ENCODE measurements around the gene EVL. TPM values are rescaled to one million over a fixed set of nuclear protein-coding genes. Genes with fewer than 3 reads are reported as not detected.

Gene EVL
- total RNA-seq, 4 donors from 2014 or later, result 42.6 to 94.6 (median 59.8) TPM

DNA sequence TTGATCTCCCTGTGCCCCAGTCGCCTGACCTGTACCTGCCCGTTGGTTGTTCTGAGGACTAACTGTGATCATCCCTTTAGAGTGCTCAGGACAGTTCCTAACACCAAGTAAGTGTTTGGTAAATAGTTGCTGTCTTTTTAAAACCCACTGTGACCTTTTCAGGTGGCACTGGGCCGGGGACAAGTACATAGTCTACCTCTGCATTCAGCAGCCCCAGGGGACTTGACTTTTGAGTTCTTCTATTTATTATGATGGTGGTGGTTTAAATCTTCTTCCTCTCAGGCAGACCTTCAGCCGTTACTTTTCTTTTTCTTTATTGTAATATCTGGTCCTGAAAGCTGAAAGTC is 38.8 kb downstream of the EVL start:
- Histone ChIP-seq H3K36me3 (peaks cover 0 to 3% (median 0%) of the 10 kb centered on the region in 3 donors), H3K27ac (peak overlapping the region in 1 of 4 donors; percentile 25), H3K4me1 (peaks cover 0 to 64% (median 34%) of the 10 kb centered on the region in 4 donors), H3K4me3 (no peak overlapping the region), H3K27me3 (no peaks in the 10 kb centered on the region), H3K9me3 (no peaks in the 10 kb centered on the region)
- no peak for DNase-seq (ENCODE audit: low spot score in 2 of 2)
- 76 to 78% methylated on average over 4 of the region's 4 CpGs for WGBS, 2 donors
- no peak for TF ChIP-seq EP300 (IDR thresholded peaks at IDR 0.05)
- TF ChIP-seq, protein P1, sequence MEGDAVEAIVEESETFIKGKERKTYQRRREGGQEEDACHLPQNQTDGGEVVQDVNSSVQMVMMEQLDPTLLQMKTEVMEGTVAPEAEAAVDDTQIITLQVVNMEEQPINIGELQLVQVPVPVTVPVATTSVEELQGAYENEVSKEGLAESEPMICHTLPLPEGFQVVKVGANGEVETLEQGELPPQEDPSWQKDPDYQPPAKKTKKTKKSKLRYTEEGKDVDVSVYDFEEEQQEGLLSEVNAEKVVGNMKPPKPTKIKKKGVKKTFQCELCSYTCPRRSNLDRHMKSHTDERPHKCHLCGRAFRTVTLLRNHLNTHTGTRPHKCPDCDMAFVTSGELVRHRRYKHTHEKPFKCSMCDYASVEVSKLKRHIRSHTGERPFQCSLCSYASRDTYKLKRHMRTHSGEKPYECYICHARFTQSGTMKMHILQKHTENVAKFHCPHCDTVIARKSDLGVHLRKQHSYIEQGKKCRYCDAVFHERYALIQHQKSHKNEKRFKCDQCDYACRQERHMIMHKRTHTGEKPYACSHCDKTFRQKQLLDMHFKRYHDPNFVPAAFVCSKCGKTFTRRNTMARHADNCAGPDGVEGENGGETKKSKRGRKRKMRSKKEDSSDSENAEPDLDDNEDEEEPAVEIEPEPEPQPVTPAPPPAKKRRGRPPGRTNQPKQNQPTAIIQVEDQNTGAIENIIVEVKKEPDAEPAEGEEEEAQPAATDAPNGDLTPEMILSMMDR (IDR thresholded peaks at IDR 0.05), result no peak
- no peak for TF ChIP-seq POLR2A (IDR thresholded peaks at IDR 0.05)

DNA sequence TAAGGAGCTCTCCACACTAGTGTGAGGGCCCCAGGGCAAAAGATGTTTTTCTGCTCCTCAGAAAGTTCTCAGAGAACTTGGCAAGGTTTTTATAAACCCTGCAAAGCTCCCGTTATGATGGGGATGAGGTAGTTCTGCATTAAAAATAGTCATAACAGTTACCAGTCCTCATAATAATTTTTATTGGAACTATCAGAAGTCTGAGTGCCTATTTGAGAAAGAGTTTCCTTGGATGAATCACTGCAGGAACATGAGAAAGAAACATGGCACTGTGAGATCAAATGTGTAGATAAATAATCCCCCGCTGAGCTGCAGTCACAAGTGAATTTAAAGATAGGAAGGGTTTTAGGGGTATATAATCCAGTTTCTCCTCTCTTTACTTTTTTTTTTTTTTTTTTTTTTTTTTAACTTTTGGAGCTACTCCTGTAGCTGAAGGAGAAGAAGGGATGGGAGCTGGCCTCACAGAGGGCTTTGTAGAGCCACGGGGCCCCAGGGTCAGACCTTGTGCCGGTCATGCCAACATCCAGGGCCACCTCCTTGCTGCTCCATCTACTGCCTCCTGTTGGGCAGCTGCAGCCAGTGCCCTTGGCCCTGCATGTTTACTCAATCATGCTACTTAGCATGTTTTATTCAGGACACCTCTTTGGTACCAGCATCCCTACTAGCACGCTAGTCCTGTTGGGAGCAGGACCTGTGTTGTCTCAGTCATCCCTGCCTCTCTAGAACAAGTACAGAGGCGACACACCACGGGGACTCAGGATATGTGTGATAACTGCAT is 39.5 kb downstream of the EVL start:
- H3K36me3 ChIP-seq, result peaks cover 0 to 3% (median 0%) of the 10 kb centered on the region in 3 donors
- peaks cover 0 to 61% (median 35%) of the 10 kb centered on the region in 4 donors for H3K4me1 ChIP-seq
- no peak overlapping the region for H3K4me3 ChIP-seq
- TF ChIP-seq POLR2A (IDR thresholded peaks at IDR 0.05) (no peak), EP300 (IDR thresholded peaks at IDR 0.05) (no peak)
- TF ChIP-seq, protein P1 (IDR thresholded peaks at IDR 0.05), result no peak
- H3K27ac ChIP-seq, result peak overlapping the region in 1 of 4 donors; percentile 25
- WGBS, 2 donors, result 80 to 81% methylated on average over 7 of the region's 7 CpGs
- H3K27me3 ChIP-seq, result no peaks in the 10 kb centered on the region
- no peaks in the 10 kb centered on the region for H3K9me3 ChIP-seq
- DNase-seq (ENCODE audit: low spot score in 2 of 2), result no peak

DNA sequence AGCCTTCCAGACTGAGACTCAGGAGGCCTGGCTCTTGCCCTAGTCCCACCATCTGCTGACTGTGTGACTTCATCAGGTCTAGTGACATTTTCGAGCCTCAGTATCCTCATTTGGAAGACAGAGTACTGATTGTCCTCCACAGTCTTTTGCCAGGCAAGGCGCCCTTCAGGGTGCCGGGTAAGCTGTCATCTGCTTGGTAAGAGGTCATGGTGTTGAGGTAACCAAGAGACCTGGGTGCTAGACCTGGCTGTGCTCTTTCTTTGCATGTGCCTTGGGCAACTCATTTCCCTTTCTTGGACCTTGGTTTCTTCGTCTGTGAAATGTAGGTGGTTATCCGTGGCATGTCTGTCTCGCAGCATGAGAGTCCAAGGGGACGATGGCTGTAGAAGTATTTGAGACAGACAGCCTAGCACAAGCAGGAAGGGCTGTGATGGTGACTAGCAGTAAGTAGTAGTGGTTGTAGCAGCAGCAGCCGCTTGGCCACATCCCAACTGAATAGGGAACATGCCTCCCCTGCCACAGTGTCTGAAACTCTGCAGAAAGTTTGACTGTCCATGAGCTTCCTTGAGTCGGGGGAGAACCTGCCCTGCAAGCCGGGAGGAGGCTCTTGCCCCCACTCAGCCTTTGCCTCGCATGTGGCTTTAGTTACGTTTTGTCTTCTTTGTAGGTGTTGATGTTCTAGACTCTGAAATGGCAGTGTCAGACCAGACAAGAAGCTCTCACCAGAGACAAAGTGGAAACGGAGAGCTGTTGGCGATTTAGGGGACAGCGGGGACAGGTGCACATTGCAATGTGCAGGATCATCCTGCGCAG is 40.3 kb downstream of the EVL start:
- Histone ChIP-seq H3K9me3 (no peaks in the 10 kb centered on the region), H3K4me1 (peaks cover 0 to 61% (median 35%) of the 10 kb centered on the region in 4 donors), H3K27ac (no peak overlapping the region), H3K27me3 (no peaks in the 10 kb centered on the region), H3K4me3 (no peak overlapping the region), H3K36me3 (no peaks in the 10 kb centered on the region)
- no peak for TF ChIP-seq POLR2A (IDR thresholded peaks at IDR 0.05)
- TF ChIP-seq EP300 (IDR thresholded peaks at IDR 0.05), result no peak
- TF ChIP-seq, protein P1 (IDR thresholded peaks at IDR 0.05), result no peak
- peak in 1 of 2 donors; percentile 16 for DNase-seq (ENCODE audit: low spot score in 2 of 2)
- WGBS, 2 donors, result 84% methylated on average over 12 to 16 of the region's 16 CpGs

DNA sequence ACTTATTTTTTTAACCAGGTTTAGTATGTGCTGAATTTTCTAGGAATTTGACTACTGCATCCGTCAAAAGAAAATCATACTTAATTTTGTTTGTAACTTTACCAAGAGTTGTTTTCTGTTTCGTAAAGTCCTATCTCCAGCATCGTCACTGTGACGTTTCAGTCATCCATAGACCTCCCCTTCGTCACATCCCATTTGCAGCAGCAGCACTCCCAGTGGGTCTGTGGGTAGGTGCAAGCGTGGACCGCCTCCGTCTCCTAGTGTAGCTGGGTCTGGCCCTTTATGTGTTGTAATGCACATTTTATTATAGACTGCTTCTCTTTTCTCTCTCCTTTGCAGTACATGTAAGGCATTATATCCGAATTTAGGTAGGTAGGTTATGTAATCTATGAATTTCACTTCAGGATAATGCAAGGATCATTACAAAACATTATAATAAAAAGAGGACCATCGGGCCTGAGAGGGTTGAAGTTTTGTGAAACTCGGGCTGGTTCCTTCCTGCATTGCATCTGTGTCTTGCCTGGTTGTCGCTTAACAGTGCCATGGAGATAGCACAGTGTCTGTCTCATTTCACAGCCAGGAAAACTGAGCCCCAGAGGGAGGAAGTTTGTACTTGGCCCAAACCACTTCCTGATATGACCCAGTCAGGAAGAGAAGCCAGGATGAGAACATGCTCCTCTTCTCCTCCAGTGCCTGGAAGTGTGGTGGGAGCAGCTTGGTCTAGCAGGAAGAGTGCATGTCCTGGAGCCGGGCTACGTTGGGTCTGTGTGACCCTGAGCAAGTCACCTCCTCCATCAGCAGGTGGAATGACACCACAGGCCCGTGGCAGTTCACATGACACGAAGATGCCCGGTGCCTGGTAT is 41.3 kb downstream of the EVL start:
- Histone ChIP-seq H3K4me3 (no peak overlapping the region), H3K27me3 (no peaks in the 10 kb centered on the region), H3K36me3 (no peaks in the 10 kb centered on the region), H3K4me1 (peaks cover 0 to 61% (median 35%) of the 10 kb centered on the region in 4 donors), H3K9me3 (no peaks in the 10 kb centered on the region), H3K27ac (no peak overlapping the region)
- WGBS, 2 donors, result 77 to 83% methylated on average over 17 of the region's 17 CpGs
- TF ChIP-seq EP300 (IDR thresholded peaks at IDR 0.05) (no peak), POLR2A (IDR thresholded peaks at IDR 0.05) (no peak)
- TF ChIP-seq, protein P1 (IDR thresholded peaks at IDR 0.05), result no peak
- DNase-seq (ENCODE audit: low spot score in 2 of 2), result no peak
